Fibroblast of skin of back (primary cell): Measurements from ENCODE around the gene SIRT5.
A peak's percentile ranks its signal among the peaks of the same experiment; 100 is the strongest.

Source experiments
- DNase-seq: peaks from one replicate; pipeline ENCODE4 v3.0.0-alpha.2; 2013

Gene SIRT5

DNA sequence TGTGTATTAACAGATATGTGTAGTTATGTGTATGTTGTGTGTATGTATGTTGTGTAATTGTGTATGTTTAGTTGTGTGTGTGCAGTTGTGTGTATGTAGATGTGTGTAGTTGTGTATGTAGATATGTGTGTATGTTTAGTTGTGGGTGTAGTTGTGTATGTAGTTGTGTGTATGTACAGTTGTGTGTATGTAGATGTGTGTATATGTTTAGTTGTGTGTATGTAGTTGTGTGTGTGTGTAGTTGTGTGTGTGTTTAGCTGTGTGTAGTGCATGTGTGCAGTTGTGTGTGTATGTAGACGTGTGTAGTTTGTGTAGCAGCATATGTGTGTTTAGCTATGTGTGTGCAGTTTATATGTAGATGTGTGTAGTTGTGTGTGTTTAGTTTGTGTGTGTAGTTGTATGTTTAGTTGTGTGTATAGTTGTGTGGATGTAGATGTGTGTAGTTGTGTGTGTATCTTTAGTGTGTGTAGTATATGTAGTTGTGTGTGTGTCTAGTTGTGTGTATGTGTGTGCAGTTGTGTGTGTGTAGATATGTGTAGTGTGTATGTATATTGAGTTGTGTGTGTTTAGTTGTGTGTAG lies 16.3 kb downstream of the SIRT5 start:
- no peak for DNase-seq

DNA sequence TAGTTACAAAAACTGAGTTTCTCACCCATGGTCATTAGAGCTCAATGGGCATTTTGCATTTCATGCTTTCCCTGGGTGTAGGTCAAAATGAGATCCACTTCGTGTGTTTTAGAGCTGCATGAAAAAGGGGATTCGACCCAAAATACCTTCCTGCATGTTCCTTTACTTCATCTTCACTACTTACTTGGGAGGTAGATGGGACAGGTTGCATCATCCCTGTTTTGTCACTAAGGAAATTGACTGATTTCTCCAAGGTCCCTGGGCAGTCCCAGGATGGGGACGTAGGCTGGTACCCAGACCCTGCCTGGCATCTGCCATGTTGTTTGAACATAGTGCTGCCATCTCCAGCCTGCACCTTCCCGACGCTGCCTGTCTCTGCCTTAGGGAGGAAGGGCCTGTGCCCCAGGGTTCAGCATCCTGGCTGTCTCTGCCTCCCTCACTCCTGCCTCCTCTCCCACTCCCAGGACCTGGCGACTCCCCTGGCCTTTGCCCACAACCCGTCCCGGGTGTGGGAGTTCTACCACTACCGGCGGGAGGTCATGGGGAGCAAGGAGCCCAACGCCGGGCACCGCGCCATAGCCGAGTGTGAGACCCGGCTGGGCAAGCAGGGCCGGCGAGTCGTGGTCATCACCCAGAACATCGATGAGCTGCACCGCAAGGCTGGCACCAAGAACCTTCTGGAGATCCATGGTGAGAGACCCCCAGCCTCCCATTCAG lies 17.0 kb downstream of the SIRT5 start:
- no peak for DNase-seq

DNA sequence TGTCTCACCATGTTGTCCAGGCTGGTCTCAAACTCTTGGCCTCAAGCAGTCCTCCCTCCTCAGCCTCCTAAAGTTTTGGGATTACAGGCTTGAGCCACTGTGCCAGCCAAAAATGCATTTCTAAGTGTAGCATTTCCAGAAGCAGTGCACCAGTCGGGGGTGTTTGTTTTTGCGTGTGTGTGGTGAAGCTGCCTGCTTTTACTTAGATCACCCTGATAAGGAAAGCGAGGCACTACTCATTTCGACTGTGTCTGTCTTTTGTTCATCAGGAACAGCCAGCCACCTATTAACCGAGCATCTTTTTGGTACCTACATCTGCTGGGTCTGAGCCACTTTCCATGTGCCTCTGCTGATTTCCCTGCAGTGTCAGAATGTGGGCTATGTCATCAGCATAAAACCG lies 18.7 kb downstream of the SIRT5 start:
- no peak for DNase-seq

DNA sequence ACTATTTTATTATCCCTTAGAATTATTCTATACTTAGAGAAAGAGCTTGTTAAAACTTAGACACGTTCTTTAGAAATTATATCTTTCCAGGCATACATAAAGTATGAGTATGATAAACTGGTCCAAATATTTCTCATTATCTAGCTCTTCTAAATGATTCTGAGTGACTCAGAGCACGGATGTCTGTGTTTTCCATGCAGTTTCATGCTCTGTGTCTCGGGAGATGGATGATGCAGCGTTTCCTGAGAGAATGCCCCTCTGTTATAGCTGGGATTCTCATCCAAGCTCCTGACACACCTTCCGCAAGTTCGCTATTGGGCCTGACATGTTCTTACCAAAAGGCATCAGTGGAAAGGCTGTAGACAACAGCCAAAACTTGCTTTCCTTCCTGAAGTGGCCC lies 19.3 kb downstream of the SIRT5 start:
- peak; percentile 39 for DNase-seq

DNA sequence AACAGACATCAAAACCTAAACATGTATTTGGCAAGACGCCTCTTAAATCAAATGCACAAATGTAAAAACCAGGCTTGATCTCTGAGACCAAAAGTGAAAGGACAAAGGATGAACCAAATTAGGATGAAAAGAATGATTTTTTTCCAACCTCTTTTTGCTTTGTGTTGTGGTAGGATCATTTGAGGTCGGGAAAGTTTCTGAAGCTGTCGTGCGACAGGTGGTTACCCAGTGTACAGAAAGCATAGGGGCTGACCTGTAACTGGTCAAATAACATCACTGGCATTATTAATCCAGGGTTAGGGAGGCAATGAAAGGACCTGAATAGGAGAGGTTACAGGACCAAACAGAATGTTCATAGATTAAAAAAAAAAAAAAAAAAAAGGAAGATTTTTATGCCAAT lies 22.7 kb downstream of the SIRT5 start:
- no peak for DNase-seq

DNA sequence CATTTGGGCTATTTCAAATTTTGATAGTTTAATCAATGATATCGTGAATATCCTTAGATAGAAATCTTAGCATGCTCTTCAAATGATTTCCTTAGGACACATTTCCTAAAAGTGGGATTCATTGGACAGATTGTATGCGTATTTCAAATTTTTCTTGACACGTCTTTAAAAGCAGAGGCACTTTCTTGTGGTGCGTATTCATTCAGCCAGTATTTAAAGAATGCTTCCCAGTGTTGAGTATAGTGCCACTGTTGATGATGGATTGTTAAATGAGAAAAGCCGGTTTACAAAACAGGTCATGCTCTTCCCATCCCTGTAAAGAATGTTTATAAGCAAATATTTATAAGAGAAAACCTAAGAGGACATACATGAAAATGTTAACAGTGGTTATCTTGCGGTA lies 25.6 kb downstream of the SIRT5 start:
- no peak for DNase-seq

DNA sequence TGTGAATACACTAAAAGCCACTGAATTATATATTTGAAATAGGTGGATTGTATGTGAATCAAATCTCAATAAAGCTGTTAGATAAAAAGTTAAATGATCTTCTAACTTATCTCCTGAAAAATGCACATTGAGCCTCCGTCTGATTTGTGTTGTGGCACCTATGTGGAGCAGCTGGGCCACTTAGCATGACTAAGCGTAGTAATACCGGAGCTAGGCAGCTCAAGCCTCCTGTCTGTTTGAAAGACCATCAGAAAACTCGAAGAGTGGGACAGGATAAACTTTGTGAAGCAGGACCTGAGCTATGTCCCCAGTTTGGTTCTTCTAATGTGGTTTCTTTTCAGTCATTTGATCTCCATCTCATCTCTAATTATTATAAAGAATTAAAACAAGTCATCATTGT lies 29.7 kb downstream of the SIRT5 start:
- no peak for DNase-seq

DNA sequence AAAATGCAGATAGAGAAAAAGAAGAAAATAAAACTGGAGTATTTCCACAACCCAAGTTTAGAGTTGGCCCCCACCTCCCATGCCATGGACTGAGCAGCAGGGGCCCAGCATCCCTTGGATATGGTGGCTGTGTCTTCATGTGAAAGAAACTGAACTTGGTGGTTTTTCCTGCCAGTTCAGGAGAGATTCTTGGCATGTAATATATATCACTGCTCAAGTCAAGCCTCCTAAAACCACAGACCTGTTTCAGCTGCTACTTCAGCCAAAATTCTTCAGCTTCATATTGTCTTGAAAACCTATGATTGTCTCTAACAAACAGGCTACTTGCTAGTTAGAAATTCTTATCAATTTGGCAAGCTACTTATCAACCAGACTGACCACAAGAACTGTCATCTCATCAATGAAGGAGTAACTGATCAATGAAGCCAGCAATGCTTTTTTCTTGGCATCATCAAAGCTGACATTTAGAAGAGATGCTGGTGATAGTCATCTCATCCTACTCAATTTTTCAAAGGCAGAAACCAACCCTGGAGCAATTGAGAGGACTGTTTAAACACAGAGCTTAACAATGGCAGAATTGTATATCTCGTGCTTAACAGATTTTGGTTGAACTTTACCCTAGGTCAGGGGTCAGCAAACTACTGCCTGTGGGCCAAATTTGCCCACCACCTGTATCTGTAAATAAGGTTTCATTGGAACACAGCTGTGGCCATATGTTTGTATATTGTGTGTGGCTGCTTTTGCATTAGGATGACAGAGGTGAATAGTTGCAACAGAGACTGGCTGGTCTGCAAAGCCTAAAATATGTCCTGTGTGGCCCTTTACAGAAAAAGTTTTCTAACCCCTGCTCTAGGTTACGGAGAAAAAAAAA lies 30.4 kb downstream of the SIRT5 start:
- no peak for DNase-seq

DNA sequence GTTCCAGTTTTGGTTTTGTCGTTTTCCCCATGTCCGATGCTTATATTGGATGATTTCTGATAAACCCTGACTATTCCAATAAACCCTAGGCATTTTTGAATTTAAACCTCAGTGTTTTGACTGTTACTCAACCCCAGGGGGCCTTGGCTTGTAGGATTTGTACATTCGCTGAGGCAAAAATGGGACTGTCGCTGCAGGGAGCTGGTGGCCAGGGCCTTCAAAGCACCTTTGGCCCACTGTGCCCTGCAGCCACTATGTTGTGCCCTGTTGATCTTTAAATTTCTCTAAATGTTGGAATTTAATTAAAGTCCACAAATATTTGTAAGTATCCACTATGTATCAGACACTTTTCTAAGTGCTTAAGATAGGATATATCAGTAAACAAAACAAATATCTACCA lies 31.2 kb downstream of the SIRT5 start:
- DNase-seq = no peak

DNA sequence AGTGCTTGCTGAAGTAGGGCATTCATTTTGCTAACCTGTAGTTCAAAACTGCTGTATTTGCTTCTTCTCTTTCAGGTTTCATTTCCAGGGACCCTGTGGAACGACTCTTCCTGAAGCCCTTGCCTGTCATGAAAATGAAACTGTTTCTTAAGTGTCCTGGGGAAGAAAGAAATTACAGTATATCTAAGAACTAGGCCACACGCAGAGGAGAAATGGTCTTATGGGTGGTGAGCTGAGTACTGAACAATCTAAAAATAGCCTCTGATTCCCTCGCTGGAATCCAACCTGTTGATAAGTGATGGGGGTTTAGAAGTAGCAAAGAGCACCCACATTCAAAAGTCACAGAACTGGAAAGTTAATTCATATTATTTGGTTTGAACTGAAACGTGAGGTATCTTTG lies 37.3 kb downstream of the SIRT5 start:
- no peak for DNase-seq

DNA sequence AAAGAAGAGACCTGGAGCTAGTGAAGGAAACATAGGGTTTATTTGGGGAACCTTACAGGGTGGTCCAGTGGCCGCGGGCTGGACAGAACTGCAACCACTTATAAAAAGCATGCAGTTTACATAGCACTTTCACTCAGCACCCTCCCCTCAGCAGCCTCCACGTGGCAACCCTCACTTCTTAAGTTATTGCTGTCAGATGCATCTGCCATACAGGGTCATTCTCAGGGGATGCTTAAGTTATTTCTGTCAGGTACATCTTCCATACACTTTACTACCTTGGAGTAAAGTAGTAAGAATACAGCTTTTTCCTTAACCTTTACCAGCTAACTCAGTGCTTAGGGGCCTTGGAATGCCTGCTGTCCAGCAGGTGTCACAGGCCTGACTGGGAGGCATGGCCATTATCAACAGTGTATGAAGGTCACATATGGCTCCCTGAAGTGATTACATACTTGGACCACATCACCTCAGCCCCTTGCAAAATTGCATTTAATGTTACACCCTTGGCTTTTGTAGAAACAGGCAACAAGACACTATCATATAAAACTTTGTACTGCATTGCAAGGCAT lies 38.7 kb downstream of the SIRT5 start:
- DNase-seq = no peak

DNA sequence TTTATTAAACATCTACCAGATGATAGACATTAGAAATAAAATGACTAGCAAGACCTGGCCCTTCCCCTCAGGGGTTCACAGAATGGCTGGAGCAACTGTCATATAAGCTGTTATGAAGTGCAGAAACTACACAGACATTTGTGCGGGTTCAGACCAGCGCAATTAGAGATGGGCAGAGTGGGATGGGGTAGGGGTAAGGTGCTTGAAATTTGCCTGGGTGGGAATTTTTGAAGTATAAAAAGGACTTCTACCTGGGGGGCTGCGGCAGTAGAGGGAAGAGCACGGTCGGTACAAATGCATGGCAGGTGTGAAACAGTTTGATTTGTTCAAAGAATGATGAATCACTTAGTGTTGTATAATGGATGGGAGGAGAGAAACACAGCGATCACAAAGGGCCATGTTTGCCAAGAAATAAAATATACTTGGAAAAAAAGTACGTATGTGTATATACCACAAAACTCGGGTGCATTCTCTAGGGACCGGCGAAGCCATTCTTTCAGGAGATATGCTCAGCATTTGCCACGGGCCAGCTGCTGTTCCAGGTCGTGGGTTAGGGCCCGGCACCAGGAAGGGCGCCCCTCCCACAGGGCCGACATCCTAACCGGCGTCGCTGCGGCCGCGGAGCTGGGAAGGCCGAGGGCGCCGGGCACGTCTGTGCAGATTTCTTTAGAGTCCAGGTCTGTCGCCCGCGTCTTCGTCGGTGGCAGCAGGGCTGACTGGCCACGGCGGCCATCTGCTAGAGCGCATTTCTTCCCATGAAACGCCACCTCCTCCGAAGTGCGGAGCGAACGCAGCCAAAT lies 39.9 kb downstream of the SIRT5 start:
- DNase-seq = peak; percentile 52

DNA sequence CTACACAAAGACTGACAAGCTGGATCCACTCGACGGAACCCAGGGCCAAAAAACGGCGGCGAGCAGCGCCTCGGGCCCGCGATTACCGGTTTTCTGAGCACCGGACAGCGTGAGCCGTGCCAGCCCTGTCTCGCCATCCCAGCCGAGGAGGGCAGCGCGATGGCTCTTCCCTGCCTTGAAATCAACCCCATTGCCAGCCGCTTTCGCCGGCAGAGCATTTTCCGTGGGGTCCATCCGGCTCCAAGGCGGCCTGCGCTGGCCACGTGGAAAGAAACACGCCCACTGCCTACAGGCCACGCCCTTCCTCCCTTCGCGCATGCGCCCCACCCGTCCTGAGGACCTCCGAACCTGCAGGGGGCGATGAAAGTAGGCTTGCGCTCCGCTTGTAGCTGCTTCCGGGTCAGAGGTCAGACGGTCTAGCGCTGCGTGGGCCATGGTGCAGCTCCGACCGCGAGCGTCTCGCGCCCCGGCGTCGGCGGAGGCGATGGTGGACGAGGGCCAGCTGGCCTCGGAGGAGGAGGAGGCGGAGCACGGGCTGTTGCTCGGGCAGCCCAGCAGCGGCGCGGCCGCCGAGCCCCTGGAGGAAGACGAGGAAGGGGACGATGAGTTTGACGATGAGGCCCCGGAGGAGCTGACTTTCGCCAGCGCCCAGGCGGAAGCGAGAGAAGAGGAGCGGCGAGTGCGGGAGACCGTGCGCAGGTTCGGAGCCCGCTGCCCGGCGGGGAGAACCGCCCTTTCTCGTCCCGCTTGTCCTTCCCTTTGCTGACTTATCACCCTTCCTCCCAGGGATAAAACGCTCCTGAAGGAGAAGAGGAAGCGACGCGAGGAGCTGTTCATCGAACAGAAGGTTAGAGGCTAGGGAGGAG lies 40.8 kb downstream of the SIRT5 start, which contains the start of gene NOL7:
Gene NOL7 (plus strand): TSS at position 410 of the 866 bp plus-strand sequence. CDS start 24 bp downstream, at position 434.
- peak; percentile 96 for DNase-seq

DNA sequence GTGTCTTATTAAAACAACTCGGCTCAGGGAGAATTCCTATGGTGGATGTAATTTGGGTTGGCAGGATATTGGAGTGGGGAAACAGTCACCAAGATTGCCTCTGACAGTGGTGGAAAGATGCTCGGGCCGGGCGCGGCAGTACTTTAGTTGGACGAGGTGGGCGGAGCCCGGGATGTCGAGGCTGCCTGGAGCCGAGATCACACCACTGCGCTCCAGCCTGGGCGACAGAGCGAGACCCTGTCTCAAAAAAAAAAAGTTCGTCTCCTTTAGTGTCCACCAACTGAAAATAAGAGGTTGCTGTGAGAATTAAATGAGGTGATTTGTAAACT lies 41.4 kb downstream of the SIRT5 start:
- peak; percentile 43 for DNase-seq

DNA sequence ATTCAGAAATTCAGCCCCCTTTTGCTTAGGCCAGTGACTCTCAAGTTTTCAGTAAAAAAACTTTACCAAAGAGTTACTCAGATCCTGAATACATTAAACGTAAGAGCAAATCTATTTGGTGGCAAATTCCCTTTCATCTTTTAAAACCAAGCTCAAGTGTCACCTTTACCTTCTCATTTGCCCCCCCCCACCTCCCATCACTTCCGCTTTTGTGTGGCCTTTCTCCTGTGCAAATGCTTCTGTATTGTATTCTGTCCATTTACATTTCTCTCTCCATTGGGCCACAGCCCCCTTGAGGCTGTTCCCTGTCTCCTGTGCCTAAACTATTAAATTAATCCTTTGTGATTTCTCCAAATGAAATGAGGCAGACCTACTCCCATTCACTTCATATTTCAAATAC lies 42.7 kb downstream of the SIRT5 start:
- no peak for DNase-seq

DNA sequence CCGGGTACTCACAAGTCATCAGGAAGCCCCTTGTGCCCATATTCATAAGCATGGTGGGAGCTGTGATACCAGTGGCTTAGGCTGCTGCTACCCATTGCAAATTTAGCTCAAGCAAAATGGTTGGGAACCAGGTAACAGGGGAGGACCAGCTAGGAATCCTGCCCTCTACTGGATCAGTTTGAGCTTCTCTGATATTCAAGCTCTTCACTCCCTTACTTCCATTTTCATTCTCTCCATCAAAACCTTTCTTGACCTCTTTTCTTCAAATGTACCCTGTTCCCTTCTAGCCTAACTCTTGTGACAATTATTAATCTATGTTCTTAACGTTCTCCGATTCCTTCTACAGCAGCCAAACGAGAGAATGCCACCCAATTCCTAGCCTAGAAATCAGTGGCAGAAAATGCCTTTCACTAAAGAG lies 50.5 kb downstream of the SIRT5 start:
- DNase-seq = peak; percentile 24

DNA sequence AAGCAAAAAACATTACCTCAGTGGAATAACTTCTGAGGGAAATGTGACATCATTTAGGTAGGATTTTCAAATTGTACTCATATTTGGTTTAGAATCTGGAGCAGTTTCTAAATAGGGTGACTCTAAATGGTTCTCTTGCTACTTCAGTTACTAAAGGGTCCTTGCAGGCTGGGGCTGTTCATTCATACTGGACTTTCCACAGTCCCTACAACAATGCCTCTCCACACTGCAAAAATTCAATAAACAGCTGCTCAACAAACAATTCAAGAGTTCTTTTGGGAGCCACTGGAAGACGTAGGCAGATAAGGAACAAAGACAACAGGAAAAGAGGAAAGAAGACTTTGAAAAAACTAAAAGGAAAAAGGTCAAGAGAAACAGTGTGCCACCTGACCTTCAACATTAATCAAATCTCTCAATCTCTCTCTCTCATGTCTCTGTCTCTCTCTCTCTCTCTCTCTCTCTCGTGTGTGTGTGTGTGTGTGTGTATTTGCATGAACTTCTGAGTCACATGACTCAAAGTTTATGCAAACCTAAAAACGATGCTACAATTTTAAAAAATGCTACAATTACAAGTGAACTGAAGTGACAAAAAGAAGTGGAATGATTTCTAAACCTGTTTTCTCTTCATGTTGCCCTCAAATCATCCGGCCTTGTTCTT lies 55.2 kb downstream of the SIRT5 start:
- DNase-seq = no peak

DNA sequence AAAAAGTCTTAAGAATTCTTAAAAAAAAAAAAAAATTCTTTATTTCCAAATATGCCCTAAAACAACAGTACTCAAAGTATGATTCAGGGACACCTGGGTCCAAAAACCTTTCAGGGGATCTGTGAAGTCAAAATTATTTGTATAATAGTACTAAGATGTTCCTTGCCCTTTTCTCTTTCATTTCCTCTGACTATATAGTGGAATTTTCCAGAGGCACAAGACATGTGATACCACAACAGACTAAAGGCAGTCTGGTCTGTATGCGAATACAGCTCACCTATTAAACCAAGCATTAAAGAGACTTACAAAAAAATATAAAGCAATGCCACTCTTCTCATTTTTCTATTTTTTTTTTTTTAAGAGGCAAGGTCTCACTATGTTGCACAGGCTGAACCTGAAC lies 56.1 kb downstream of the SIRT5 start:
- no peak for DNase-seq

DNA sequence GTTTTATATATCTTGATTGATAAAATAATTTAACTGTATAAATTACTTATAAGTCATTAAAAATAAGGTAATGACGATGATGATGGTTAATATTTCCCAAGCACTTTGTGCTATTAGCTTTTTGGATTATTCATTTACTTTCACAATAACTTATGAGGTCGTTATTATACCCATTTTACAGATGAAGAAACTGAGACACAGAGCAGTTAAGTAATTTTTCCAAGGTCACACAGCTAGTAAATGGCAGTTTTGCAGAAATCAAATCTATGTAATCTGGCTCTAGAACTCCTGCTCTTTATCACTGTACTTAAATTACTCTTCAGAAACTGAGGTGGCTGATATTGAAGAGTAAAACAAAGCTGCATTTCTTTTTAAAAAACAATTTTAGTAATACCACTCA lies 58.9 kb downstream of the SIRT5 start:
- no peak for DNase-seq

DNA sequence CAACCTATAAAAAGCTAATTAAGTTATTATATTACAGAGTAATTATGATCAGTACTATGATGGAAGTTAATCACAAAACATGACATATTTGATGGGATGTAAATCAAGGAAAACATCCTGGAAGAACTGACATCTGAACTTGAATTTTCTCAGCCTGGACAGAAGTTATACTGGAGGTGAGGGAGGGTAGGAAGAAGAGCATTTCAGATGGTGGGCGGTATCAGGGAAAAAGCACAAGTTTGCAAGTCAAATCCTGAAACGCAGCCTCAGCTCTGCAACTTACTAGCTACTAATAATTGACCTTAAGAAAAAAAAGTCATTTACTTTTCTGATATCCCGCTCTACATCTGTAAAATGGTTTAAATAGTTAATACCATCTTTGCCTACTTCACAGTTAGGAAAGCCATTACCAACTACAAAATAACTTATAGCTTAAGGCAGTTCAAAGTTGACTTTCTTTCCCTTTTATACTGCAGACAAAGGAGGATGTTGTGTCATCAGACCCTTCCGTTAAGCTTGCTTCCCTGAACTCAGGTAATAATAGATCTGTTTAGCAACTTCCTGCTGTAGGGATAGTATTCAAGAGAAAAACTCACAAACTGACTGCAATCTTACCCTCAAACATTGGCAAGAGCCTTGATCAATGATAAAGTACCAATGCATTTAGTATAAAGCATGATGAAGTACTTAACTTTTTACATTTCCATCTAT lies 61.7 kb downstream of the SIRT5 start:
- DNase-seq = no peak
